ENCODE measurements around the gene GCH1. TPM values are rescaled to one million over a fixed set of nuclear protein-coding genes. Genes with fewer than 3 reads are reported as not detected.

The GCH1 gene
- polyA plus RNA-seq, 2 of the 4 experiments (the other 2 are of a cell fraction) = 2.9 to 5.0 TPM

DNA sequence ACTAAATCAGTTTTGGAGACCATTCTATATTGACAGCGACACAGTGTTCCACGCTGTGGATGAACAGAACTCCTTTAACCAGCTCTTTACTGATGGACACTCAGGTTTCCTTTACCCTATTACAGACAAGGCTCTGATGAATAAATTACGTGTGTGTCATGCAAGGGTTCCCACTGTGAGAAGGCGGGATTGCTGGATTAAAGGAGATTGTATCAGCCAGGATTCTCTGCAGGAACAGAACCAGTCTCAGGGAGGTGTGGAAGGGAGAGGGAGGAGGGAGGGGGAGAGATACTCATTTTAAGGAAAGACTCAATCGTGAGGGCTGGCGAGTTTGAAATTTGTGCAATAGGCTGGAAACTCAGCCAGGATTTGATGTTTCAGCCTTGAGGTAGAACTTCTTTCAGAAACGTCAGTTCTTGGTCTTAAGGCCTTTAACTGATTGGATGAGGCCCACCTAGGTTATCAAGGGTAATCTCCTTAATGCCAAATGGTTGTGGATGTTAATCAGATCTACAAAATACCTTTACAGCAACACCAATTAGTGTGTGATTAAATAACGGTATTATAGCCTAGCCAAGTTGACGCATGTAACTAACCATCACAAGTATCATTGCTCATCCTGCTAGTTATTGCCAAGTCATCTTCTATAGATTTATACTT, 104.0 kb downstream of the GCH1 start:
- 85% methylated on average over 9 of the region's 9 CpGs for WGBS (ENCODE audit: missing lambda C conversion rate)
- Histone ChIP-seq H3K9me3 (peaks cover 9% of the 10 kb centered on the region; the same call in 2 of the 3 replicates), H3K4me2 (no peak overlapping the region), H3K27ac (no peak overlapping the region), H3K4me3 (no peak overlapping the region), H3K4me1 (no peaks in the 10 kb centered on the region)
- peak; percentile 11 for TF ChIP-seq MAFK (IDR thresholded peaks at IDR 0.05; ENCODE audit: partially characterized antibody)
- TF ChIP-seq, protein P1, sequence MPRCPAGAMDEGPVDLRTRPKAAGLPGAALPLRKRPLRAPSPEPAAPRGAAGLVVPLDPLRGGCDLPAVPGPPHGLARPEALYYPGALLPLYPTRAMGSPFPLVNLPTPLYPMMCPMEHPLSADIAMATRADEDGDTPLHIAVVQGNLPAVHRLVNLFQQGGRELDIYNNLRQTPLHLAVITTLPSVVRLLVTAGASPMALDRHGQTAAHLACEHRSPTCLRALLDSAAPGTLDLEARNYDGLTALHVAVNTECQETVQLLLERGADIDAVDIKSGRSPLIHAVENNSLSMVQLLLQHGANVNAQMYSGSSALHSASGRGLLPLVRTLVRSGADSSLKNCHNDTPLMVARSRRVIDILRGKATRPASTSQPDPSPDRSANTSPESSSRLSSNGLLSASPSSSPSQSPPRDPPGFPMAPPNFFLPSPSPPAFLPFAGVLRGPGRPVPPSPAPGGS (IDR thresholded peaks at IDR 0.05) = no peak
- ChIA-PET CTCF (interaction anchor here (0.9 kb wide), 1 partner anchor 303 kb away, joined by 3 read pairs; no protein-coding TSS in a partner anchor), POLR2A (no interaction called here)
- DNase-seq (ENCODE audit: low read depth in 1 of 2, low spot score in 1 of 2) (no peak), FAIRE-seq (no peak), ATAC-seq (no peak)

DNA sequence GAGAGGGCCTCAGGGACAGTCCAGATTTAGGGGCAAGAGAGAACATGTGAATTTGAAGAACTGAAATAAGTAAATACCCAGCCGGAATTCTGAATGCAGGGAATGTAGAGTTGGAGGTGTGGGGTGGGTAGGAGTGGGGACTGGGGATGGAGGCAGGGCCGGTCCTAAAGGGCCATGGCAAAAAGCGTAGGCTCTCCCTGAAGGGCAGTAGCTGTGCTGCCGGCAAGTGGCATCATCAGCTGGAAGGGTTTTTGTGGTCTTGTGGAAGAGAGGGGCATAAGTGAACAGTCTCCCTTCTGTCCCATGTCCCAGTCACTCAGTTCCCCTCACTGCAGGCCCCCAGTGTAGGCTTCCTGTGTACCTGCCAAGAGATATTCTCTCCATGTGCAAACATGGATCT, 104.6 kb downstream of the GCH1 start:
- H3K4me3 ChIP-seq = no peak overlapping the region
- WGBS (ENCODE audit: missing lambda C conversion rate) = 92% methylated on average over 4 of the region's 4 CpGs
- DNase-seq (ENCODE audit: low read depth in 1 of 2, low spot score in 1 of 2) (no peak), ATAC-seq (no peak; a peak in 1 of 6 replicates), FAIRE-seq (no peak)
- no peak overlapping the region for H3K27ac ChIP-seq
- CTCF ChIA-PET = no interaction called here
- no peak overlapping the region for H3K4me2 ChIP-seq
- peaks cover 9% of the 10 kb centered on the region; the same call in 2 of the 3 replicates for H3K9me3 ChIP-seq
- POLR2A ChIA-PET = no interaction called here
- no peaks in the 10 kb centered on the region for H3K4me1 ChIP-seq
- TF ChIP-seq, protein P2, sequence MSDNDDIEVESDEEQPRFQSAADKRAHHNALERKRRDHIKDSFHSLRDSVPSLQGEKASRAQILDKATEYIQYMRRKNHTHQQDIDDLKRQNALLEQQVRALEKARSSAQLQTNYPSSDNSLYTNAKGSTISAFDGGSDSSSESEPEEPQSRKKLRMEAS (IDR thresholded peaks at IDR 0.05) = no peak
- TF ChIP-seq HOXB5 (CRISPR knock-in tag; IDR thresholded peaks at IDR 0.05) = no peak
- TF ChIP-seq NFE2L2 (conservative IDR thresholded peaks at IDR 0.05; ENCODE audit: low read length) = no peak
- no peak for TF ChIP-seq KDM5A (IDR thresholded peaks at IDR 0.05)
- no peak for TF ChIP-seq ZNF302 (CRISPR knock-in tag; IDR thresholded peaks at IDR 0.05)
- TF ChIP-seq CHD2 (IDR thresholded peaks at IDR 0.05; ENCODE audit: low read length, partially characterized antibody) = no peak
- TF ChIP-seq HOXB13 (CRISPR knock-in tag; IDR thresholded peaks at IDR 0.05; ENCODE audit: low read depth) = no peak
- TF ChIP-seq, protein P3, sequence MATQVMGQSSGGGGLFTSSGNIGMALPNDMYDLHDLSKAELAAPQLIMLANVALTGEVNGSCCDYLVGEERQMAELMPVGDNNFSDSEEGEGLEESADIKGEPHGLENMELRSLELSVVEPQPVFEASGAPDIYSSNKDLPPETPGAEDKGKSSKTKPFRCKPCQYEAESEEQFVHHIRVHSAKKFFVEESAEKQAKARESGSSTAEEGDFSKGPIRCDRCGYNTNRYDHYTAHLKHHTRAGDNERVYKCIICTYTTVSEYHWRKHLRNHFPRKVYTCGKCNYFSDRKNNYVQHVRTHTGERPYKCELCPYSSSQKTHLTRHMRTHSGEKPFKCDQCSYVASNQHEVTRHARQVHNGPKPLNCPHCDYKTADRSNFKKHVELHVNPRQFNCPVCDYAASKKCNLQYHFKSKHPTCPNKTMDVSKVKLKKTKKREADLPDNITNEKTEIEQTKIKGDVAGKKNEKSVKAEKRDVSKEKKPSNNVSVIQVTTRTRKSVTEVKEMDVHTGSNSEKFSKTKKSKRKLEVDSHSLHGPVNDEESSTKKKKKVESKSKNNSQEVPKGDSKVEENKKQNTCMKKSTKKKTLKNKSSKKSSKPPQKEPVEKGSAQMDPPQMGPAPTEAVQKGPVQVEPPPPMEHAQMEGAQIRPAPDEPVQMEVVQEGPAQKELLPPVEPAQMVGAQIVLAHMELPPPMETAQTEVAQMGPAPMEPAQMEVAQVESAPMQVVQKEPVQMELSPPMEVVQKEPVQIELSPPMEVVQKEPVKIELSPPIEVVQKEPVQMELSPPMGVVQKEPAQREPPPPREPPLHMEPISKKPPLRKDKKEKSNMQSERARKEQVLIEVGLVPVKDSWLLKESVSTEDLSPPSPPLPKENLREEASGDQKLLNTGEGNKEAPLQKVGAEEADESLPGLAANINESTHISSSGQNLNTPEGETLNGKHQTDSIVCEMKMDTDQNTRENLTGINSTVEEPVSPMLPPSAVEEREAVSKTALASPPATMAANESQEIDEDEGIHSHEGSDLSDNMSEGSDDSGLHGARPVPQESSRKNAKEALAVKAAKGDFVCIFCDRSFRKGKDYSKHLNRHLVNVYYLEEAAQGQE (IDR thresholded peaks at IDR 0.05) = no peak
- TF ChIP-seq EP300 (IDR thresholded peaks at IDR 0.05) = no peak
- TF ChIP-seq NPAS2 (CRISPR knock-in tag; IDR thresholded peaks at IDR 0.05; ENCODE audit: borderline replicate concordance) = no peak
- TF ChIP-seq EHF (CRISPR knock-in tag; IDR thresholded peaks at IDR 0.05) = no peak
- TF ChIP-seq SREBF2 (IDR thresholded peaks at IDR 0.05) = no peak
- TF ChIP-seq, protein P4, sequence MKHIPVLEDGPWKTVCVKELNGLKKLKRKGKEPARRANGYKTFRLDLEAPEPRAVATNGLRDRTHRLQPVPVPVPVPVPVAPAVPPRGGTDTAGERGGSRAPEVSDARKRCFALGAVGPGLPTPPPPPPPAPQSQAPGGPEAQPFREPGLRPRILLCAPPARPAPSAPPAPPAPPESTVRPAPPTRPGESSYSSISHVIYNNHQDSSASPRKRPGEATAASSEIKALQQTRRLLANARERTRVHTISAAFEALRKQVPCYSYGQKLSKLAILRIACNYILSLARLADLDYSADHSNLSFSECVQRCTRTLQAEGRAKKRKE (CRISPR knock-in tag; IDR thresholded peaks at IDR 0.05; ENCODE audit: low read depth) = no peak
- TF ChIP-seq ZC3H11A (IDR thresholded peaks at IDR 0.05) = no peak

DNA sequence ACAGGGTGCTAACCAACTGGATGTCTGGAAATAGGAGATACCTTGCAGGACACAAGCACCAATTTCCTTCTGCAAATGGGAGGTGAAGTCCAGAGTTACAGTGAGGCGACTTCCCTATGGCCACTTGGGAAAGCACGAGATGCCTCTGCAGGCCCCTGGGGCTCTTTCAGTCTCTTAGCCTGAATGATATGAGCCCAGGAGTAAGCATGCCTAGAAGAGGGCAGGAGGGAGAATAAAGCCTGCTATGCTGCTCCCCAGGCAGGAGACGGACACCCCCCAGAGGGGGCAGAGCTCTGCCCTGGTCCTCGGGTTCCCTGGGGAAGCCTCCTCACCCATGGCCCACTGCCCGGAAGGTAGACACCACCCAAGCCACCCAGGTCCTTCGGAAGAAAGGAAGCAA, 105.1 kb downstream of the GCH1 start:
- no peaks in the 10 kb centered on the region for H3K4me1 ChIP-seq
- H3K4me3 ChIP-seq = no peak overlapping the region
- ATAC-seq (peak in 1 of 2 experiments; percentile 35; a peak in 2 of 6 replicates), FAIRE-seq (no peak), DNase-seq (ENCODE audit: low read depth in 1 of 2, low spot score in 1 of 2) (no peak)
- no peak for TF ChIP-seq EP300 (IDR thresholded peaks at IDR 0.05)
- TF ChIP-seq BHLHE40 (IDR thresholded peaks at IDR 0.05; ENCODE audit: low read depth, low read length) = no peak
- TF ChIP-seq MYC (IDR thresholded peaks at IDR 0.05; ENCODE audit: borderline replicate concordance, low read length) = no peak
- no peak for TF ChIP-seq RARB (CRISPR knock-in tag; IDR thresholded peaks at IDR 0.05)
- no peak for TF ChIP-seq CEBPB (IDR thresholded peaks at IDR 0.05)
- 76% methylated on average over 6 of the region's 6 CpGs for WGBS (ENCODE audit: missing lambda C conversion rate)
- no peak overlapping the region for H3K4me2 ChIP-seq
- no peak overlapping the region for H3K27ac ChIP-seq
- CTCF ChIA-PET = no interaction called here
- POLR2A ChIA-PET = no interaction called here
- H3K9me3 ChIP-seq = peaks cover 9% of the 10 kb centered on the region; the same call in 2 of the 3 replicates

Data from A549 (cell line).